Activated CD4-positive, alpha-beta memory T cell treated with anti-CD3 and anti-CD28 coated beads for 36 hours (primary cell): ENCODE data around the gene RALA. TPM values are rescaled to one million over a fixed set of nuclear protein-coding genes. Genes with fewer than 3 reads are reported as not detected.
"Not testable (repeated sequence)": the region's sequence is repeated elsewhere in the genome, so short reads cannot be mapped to it uniquely, and the experiment has no call there.

Experiments used
- CTCF ChIA-PET: fragments of 350-600 bp; sonication (Branson Sonifier 250); formaldehyde crosslinking; loops from one replicate; lab custom pipeline; 2021; ENCODE audit warnings: antibody characterized with exemption, inconsistent platforms; lab: Charles Lee
- POLR2A ChIA-PET: fragments of 350-600 bp; sonication (Branson Sonifier 250); formaldehyde crosslinking; loops from one replicate; lab custom pipeline; 2021; ENCODE audit warnings: antibody characterized with exemption; lab: Charles Lee
- DNase-seq: peaks from one replicate; pipeline ENCODE4 v3.0.0-alpha.2; 2020
- H3K27ac Mint-ChIP-seq: one replicate; pipeline ENCODE4 v1.8.0; 2021; ENCODE audit warnings: mixed read lengths
- H3K27me3 Mint-ChIP-seq: one replicate; pipeline ENCODE4 v1.8.0; 2021; ENCODE audit warnings: mixed read lengths
- H3K36me3 Mint-ChIP-seq: one replicate; pipeline ENCODE4 v1.8.0; 2021; ENCODE audit warnings: mixed read lengths
- H3K4me1 Mint-ChIP-seq: one replicate; pipeline ENCODE4 v1.8.0; 2021; ENCODE audit warnings: low read depth, mixed read lengths
- H3K4me3 Mint-ChIP-seq: one replicate; pipeline ENCODE4 v1.8.0; 2021; ENCODE audit warnings: mild to moderate bottlenecking, mixed read lengths
- H3K9me3 Mint-ChIP-seq: one replicate; pipeline ENCODE4 v1.8.0; 2021; ENCODE audit warnings: mixed read lengths
- intact Hi-C: fragments of 100-400 bp; cut with micrococcal nuclease; formaldehyde crosslinking; loops from one replicate; pipeline ENCODE4 v1.15.1; 2023
- total RNA-seq, 2 experiments: library from RNA; stranded (reverse); gene quantifications; one replicate each; pipeline ENCODE4 v1.2.3, GENCODE V29; 2021

The RALA gene
- total RNA-seq, 2 experiments from 2014 or later = 27.1 to 31.4 TPM

DNA sequence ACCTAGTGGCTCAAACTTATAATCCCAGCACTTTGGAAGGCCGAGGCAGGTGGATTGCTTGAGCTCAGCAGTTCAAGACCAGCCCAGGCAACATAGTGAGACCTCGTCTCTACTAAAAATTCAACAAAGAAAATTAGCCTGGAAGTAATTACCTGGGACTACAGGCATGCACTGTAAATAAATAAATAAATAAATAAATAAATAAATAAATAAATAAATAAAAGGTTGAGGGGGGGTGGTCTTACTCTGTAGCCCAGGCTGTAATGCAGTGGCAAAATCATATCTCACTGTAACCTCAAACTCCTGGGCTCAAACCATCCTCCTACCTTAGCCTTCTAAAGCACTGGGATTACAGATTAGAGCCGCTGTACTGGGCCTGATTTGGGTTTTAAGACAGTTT is 50.5 kb downstream of the RALA start:
- no peak overlapping the region for H3K4me3 Mint-ChIP-seq
- intact Hi-C loops = no loop called here

DNA sequence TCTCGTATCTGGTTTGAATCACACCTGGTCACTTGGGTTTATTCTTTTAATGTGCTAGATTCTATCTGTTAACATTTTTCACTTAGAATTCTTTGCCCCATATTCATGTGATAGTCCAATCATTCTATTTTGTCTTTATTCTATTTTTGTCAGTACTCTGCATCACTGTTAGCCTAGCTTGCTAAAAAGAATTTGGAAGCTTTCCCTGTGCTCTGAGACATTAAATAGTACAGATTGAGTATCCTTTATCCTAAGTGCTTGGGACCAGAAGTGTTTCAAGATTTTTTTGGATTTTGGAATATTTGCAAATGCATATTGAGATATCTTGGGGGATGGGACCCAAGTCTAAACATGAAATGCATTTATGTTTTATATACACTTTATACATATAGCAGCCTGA is 51.0 kb downstream of the RALA start:
- no peak for DNase-seq
- intact Hi-C loops = no loop called here
- Mint-ChIP-seq H3K4me3 (no peak overlapping the region), H3K36me3 (peaks cover 12% of the 10 kb centered on the region), H3K27ac (no peak overlapping the region), H3K27me3 (no peaks in the 10 kb centered on the region), H3K4me1 (peaks cover 9% of the 10 kb centered on the region), H3K9me3 (peaks cover 8% of the 10 kb centered on the region)
- ChIA-PET POLR2A (no interaction called here), CTCF (no interaction called here)

More for the DNA sequence above, 50.5 kb downstream of the RALA start:
- ChIA-PET CTCF (no interaction called here), POLR2A (no interaction called here)
- H3K27me3 Mint-ChIP-seq = no peaks in the 10 kb centered on the region
- no peak overlapping the region for H3K27ac Mint-ChIP-seq
- DNase-seq = no peak
- H3K36me3 Mint-ChIP-seq = peaks cover 12% of the 10 kb centered on the region
- peaks cover 8% of the 10 kb centered on the region for H3K9me3 Mint-ChIP-seq
- H3K4me1 Mint-ChIP-seq = peaks cover 6% of the 10 kb centered on the region

DNA sequence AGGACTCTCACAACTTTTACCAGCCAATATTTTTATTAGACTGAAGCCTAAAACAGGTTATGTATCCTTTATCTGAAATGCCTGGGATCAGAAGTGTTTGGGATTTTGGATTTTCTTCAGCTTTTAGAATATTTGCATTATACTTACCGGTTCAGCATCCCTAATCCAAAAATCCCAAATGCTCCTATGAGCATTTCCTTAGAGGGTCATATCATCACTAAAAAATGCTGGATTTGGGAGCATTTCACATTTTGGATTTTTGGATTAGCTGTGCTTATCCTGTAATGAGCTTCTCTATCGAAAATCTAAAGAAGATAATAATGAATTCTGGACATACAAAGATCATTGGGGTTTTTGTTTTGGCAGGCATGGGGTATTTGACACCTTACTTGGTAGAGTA is 53.0 kb downstream of the RALA start:
- no peak overlapping the region for H3K27ac Mint-ChIP-seq
- H3K9me3 Mint-ChIP-seq = peaks cover 8% of the 10 kb centered on the region
- peaks cover 12% of the 10 kb centered on the region for H3K4me1 Mint-ChIP-seq
- ChIA-PET POLR2A (no interaction called here), CTCF (interaction anchor here (1.1 kb wide), 1 partner anchor 220 kb away, joined by 3 read pairs; no protein-coding TSS in a partner anchor)
- no peaks in the 10 kb centered on the region for H3K27me3 Mint-ChIP-seq
- peaks cover 12% of the 10 kb centered on the region for H3K36me3 Mint-ChIP-seq
- DNase-seq = no peak
- H3K4me3 Mint-ChIP-seq = no peak overlapping the region
- intact Hi-C loops = no loop called here

DNA sequence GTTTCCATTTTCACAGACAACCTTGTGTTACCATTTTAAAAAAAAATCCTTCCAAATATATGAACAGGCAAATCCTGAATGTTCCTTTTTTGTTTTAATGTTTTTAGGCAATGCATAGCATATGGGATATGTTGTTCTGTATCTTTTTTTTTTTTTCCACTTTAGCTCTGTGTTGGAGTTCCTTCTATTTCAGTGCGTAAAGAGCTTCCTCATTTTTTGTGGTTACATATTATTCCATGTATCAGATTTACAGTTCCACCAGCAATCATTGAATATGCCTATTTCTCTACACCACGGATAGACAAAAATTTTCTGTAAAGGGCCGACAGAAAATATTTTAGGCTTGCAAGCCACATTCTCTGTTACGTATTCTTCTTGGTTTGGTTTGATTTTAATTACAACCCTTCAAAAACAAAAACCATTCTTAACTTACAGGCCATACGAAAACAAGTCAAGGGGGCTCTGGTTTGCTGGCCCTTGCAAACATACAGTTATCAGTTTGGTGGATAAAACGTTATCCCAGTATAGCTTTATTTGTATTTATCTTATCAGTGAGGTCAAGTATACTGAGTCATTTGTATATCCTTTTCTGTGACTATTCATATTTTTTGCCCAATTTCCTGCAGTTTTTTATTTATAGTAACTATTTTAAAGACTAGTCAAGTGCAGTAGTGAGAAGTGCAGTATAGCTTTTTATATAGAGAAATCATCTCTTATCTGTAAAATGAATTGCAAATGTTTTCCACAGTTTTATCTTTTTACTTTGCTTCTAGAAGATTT is 55.7 kb downstream of the RALA start:
- no peak overlapping the region for H3K4me3 Mint-ChIP-seq
- peaks cover 12% of the 10 kb centered on the region for H3K36me3 Mint-ChIP-seq
- CTCF ChIA-PET = interaction anchor here (0.6 to 1.6 kb wide), 4 partner anchors 9 to 971 kb away, joined by 3 to 5 read pairs (median 3); no protein-coding TSS in a partner anchor
- no peak for DNase-seq
- H3K27ac Mint-ChIP-seq = no peak overlapping the region
- H3K4me1 Mint-ChIP-seq = peaks cover 26% of the 10 kb centered on the region
- intact Hi-C loops = no loop called here
- POLR2A ChIA-PET = interaction anchor here (0.7 kb wide), 1 partner anchor 270 kb away, joined by 6 read pairs; no protein-coding TSS in a partner anchor
- no peaks in the 10 kb centered on the region for H3K27me3 Mint-ChIP-seq
- H3K9me3 Mint-ChIP-seq = peaks cover 8% of the 10 kb centered on the region

DNA sequence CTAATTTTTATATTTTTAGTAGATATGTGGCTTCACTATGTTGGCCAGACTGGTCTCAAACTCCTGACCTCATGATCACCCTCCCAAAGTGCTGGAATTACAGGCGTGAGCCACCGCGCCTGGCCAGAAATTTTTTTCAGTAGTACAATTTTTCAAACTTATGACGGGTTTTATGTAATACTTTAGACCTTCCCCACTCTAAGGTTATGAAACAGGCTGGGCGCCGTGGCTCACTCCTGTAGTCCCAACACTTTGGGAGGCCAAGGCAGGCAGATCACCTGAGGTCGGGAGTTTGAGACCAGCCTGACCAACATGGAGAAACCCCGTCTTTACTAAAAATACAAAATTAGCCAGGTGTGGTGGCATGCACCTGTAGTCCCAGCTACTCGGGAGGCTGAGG is 56.5 kb downstream of the RALA start:
- DNase-seq, H3K27me3 Mint-ChIP-seq, H3K4me3 Mint-ChIP-seq, H3K27ac Mint-ChIP-seq, intact Hi-C loops, POLR2A ChIA-PET, H3K9me3 Mint-ChIP-seq: not testable (repeated sequence)
- Mint-ChIP-seq H3K36me3 (peaks cover 12% of the 10 kb centered on the region), H3K4me1 (peaks cover 27% of the 10 kb centered on the region)
- CTCF ChIA-PET = interaction anchor here (0.9 to 1.6 kb wide), 2 partner anchors 99 to 101 kb away, joined by 3 read pairs; no protein-coding TSS in a partner anchor

DNA sequence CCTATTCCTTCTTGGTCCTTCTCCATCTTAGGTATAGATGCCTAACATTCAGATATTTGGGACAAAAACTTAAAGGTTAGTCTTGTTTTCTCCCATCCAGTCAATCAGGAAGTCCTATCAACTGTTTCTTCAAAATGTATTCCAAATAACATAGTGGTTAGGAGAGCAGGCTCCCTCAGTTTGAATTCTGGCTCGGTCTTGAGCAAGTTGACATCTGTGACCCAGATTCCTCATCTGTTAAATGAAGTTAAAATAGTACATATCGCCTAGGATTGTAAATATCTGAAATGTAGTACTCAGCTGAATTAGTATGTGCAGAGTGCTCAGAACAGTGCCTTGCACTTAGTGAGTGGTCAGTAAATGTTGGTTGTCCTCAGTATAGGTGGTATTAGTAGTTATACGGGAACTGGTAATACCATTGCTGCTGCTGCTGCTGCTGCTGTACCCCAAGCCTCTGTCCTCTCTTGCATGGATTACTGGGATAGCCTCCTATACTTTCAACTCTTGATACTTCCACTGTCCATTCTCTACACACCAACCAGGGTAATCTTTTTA is 58.6 kb downstream of the RALA start:
- Mint-ChIP-seq H3K27me3 (no peaks in the 10 kb centered on the region), H3K9me3 (peaks cover 2% of the 10 kb centered on the region), H3K36me3 (no peaks in the 10 kb centered on the region), H3K4me3 (no peak overlapping the region), H3K27ac (no peak overlapping the region), H3K4me1 (peaks cover 41% of the 10 kb centered on the region)
- ChIA-PET POLR2A (no interaction called here), CTCF (no interaction called here)
- intact Hi-C loops = no loop called here
- no peak for DNase-seq

DNA sequence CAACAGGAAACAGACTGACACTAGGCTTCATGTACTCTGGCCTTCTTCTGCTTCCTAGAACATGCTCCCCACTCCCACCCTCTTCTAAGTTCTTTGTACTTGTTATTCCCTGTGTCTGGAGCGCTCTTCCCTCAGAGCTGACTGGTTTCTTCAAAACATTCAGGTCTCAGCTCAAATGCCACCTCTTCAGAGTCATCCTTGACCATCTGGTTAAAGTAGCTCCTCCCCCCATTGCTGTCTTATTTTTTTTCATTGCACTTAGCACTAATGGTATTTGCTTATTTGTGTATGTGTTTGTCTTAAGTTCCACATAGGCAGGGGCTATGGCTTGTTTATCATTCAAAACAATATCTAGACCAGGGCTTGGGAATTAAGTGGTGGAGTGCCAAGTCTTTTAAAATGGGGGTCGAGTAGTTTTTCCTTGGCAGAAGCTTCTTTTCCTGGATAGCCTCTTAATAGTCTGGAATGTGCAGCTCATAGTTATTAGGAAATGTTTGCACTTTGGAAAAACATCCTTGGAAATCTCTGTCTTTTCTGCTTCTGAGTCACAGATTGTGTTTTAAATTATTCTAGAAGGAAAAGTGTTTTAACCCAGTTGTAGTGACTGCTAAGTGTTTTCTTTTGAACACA is 60.0 kb downstream of the RALA start:
- no peak overlapping the region for H3K27ac Mint-ChIP-seq
- POLR2A ChIA-PET = no interaction called here
- H3K27me3 Mint-ChIP-seq = no peaks in the 10 kb centered on the region
- CTCF ChIA-PET = no interaction called here
- DNase-seq = no peak
- no peaks in the 10 kb centered on the region for H3K9me3 Mint-ChIP-seq
- H3K4me1 Mint-ChIP-seq = peaks cover 41% of the 10 kb centered on the region
- intact Hi-C loops = no loop called here
- H3K4me3 Mint-ChIP-seq = no peak overlapping the region
- peaks cover 7% of the 10 kb centered on the region for H3K36me3 Mint-ChIP-seq

DNA sequence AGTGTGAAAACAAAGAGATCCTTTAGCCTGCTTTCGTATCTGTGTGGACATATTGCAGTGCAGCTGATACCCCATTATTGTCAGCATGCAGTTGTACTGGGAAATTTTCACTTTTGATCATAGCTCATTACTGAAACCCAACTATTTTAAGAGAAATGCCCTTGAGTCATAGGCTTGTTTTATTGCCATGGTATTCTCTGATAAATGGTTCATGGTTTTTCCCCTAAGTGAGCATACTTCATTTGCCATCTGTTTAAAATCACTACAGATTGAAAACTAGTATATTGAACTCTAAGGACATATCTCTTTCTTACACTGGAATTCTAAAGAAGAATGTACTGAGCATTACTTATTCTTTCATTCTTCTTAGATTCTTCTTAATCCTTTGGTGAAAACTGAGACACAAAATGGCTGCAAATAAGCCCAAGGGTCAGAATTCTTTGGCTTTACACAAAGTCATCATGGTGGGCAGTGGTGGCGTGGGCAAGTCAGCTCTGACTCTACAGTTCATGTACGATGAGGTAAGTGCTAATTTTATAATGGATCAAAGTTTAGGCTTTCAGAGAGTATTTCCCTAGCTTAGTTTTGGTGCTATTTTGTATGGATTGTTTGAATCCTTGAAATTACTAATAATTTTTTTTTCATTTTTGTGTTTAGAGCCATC is 63.0 kb downstream of the RALA start:
- no peak overlapping the region for H3K4me3 Mint-ChIP-seq
- peaks cover 22% of the 10 kb centered on the region for H3K36me3 Mint-ChIP-seq
- peak overlapping the region; percentile 54 for H3K27ac Mint-ChIP-seq
- peaks cover 37% of the 10 kb centered on the region for H3K4me1 Mint-ChIP-seq
- ChIA-PET CTCF (interaction anchor here (0.7 to 0.9 kb wide), 4 partner anchors 50 to 107 kb away, joined by 3 to 4 read pairs (median 4); no protein-coding TSS in a partner anchor), POLR2A (no interaction called here)
- no peaks in the 10 kb centered on the region for H3K9me3 Mint-ChIP-seq
- intact Hi-C loops = loop anchor here (1.0 to 5.0 kb wide), 2 partner anchors 54 to 94 kb away; no protein-coding TSS in a partner anchor
- no peak for DNase-seq
- no peaks in the 10 kb centered on the region for H3K27me3 Mint-ChIP-seq

DNA sequence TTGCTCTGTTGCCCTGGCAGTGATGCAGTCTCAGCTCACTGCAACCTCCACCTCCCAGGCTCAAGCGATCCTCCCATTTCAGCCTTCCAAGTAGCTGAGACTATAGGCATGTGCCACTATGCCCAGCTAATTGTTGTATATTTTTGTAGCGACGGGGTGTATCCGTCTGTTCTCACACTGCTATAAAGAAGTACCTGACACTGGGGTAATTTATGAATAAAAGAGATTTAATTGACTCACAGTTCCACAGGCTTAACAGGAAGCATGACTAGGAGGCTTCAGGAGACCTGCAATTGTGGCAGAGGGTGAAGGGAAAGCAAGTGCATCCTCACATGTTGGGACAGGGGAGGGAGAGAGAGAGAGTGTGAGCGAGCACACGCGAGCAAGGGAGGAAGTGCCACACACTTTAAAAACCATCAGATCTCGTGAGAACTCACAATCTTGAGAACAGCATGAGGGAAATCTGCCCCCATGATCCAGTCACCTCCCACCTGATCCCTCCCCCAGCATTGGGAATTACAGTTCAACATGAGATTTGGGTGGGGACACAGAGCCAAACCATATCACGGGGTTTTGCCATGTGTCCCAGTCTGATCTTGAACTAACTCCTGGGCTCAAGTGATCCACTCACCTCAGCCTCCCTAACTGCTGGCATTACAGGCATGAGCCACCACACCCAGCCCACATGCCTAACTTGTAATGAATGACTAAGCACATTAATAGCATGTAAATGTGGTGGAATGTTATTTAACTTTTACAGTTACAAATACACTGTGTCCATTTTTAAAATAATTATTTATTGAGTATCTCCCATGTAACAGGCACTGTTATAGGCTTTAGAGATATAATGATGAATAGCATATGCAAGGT is 65.5 kb downstream of the RALA start:
- Mint-ChIP-seq H3K9me3 (peaks cover 3% of the 10 kb centered on the region), H3K27ac (no peak overlapping the region), H3K36me3 (peaks cover 40% of the 10 kb centered on the region), H3K4me1 (peaks cover 26% of the 10 kb centered on the region), H3K4me3 (no peak overlapping the region), H3K27me3 (no peaks in the 10 kb centered on the region)
- ChIA-PET CTCF (interaction anchor here (0.6 kb wide), 2 partner anchors 59 to 109 kb away, joined by 3 read pairs; no protein-coding TSS in a partner anchor), POLR2A (no interaction called here)
- no peak for DNase-seq
- intact Hi-C loops = loop anchor here (5.0 kb wide), 1 partner anchor 57 kb away; no protein-coding TSS in a partner anchor

DNA sequence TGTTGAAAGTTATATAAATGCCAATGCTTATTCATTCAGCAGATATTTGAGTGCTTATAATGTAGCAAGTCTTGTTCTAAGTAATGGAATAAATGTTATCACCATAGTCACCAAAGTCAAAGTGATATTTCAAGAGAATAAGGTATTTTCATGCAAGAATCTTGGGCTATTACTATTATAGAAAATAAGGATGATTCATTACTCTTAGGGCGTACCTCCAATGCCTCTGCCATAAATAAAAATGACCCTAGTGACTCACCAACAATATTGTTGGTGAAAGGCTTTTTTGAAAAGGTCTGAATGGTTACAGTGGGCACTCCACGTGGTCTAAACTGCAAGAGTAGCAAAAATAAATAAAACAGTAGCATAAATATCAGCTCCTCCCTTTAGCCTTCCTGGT is 68.4 kb downstream of the RALA start:
- H3K9me3 Mint-ChIP-seq = peaks cover 3% of the 10 kb centered on the region
- no peak overlapping the region for H3K4me3 Mint-ChIP-seq

DNA sequence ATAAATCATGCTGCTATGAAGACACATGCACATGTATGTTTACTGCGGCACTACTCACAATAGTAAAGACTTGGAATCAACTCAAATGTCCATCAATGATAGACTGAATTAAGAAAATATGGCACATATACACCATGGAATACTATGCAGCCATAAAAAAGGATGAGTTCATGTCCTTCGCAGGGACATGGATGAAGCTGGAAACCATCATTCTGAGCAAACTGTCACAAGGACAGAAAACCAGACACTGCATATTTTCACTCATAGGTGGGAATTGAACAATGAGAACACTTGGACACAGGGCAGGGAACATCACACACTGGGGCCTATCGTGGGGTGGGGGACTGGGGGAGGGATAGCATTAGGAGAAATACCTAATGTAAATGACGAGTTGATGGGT is 69.7 kb downstream of the RALA start:
- H3K27ac Mint-ChIP-seq, H3K27me3 Mint-ChIP-seq, H3K4me3 Mint-ChIP-seq, H3K9me3 Mint-ChIP-seq, POLR2A ChIA-PET, intact Hi-C loops, DNase-seq, CTCF ChIA-PET: not testable (repeated sequence)
- H3K4me1 Mint-ChIP-seq = peaks cover 11% of the 10 kb centered on the region
- H3K36me3 Mint-ChIP-seq = peaks cover 53% of the 10 kb centered on the region

More for the DNA sequence above, 68.4 kb downstream of the RALA start:
- Mint-ChIP-seq H3K4me1 (peaks cover 11% of the 10 kb centered on the region), H3K36me3 (peaks cover 49% of the 10 kb centered on the region), H3K27me3 (no peaks in the 10 kb centered on the region), H3K27ac (no peak overlapping the region)
- POLR2A ChIA-PET = no interaction called here
- intact Hi-C loops = loop anchor here (2.0 kb wide), 1 partner anchor 41 kb away; no protein-coding TSS in a partner anchor
- CTCF ChIA-PET = interaction anchor here (2.1 kb wide), 1 partner anchor 112 kb away, joined by 5 read pairs; no protein-coding TSS in a partner anchor
- no peak for DNase-seq
